Endothelial cell (in vitro differentiated cells): ENCODE measurements around the gene AIFM3. TPM values are rescaled to one million over a fixed set of nuclear protein-coding genes. Genes with fewer than 3 reads are reported as not detected.

ENCODE experiments used
- DNase-seq: peaks from one replicate; pipeline ENCODE4 v3.0.0; 2021; ENCODE audit warnings: low spot score
- H3K27ac Mint-ChIP-seq: one replicate; pipeline ENCODE4 v1.8.0; 2021; ENCODE audit warnings: mixed read lengths, inconsistent platforms; ENCODE audit not compliant: unreplicated experiment
- H3K27me3 Mint-ChIP-seq: one replicate; pipeline ENCODE4 v1.8.0; 2021; ENCODE audit warnings: mild to moderate bottlenecking, moderate library complexity, mixed read lengths, inconsistent platforms; ENCODE audit not compliant: unreplicated experiment
- H3K36me3 Mint-ChIP-seq: one replicate; pipeline ENCODE4 v1.8.0; 2021; ENCODE audit warnings: mild to moderate bottlenecking, low read depth, mixed read lengths, inconsistent platforms; ENCODE audit not compliant: unreplicated experiment
- H3K4me1 Mint-ChIP-seq: one replicate; pipeline ENCODE4 v1.8.0; 2021; ENCODE audit warnings: mild to moderate bottlenecking, mixed read lengths, inconsistent platforms; ENCODE audit not compliant: unreplicated experiment
- H3K4me3 Mint-ChIP-seq: one replicate; pipeline ENCODE4 v1.8.0; 2021; ENCODE audit warnings: mild to moderate bottlenecking, mixed read lengths, inconsistent platforms; ENCODE audit not compliant: unreplicated experiment
- H3K9me3 Mint-ChIP-seq: one replicate; pipeline ENCODE4 v1.8.0; 2021; ENCODE audit warnings: mixed read lengths, inconsistent platforms; ENCODE audit not compliant: unreplicated experiment
- total RNA-seq: library from RNA; stranded (reverse); fragmentation: NEBNext Ultra II Directional; extraction: Animal tissue kit (Norgen Biotek cat#: 25700); gene quantifications from one replicate; pipeline ENCODE4 v1.2.1, GENCODE V29; 2021; ENCODE audit not compliant: unreplicated experiment
- TF ChIP-seq, protein P1 (sequence below): fragments of 200-600 bp; sonication (generic); IDR thresholded peaks from one replicate; pipeline ENCODE4 v1.5.0; 2021; ENCODE audit warnings: antibody characterized with exemption; ENCODE audit not compliant: unreplicated experiment

AIFM3 gene
- total RNA-seq, 1 donor from 2014 or later = 0.15 TPM

DNA sequence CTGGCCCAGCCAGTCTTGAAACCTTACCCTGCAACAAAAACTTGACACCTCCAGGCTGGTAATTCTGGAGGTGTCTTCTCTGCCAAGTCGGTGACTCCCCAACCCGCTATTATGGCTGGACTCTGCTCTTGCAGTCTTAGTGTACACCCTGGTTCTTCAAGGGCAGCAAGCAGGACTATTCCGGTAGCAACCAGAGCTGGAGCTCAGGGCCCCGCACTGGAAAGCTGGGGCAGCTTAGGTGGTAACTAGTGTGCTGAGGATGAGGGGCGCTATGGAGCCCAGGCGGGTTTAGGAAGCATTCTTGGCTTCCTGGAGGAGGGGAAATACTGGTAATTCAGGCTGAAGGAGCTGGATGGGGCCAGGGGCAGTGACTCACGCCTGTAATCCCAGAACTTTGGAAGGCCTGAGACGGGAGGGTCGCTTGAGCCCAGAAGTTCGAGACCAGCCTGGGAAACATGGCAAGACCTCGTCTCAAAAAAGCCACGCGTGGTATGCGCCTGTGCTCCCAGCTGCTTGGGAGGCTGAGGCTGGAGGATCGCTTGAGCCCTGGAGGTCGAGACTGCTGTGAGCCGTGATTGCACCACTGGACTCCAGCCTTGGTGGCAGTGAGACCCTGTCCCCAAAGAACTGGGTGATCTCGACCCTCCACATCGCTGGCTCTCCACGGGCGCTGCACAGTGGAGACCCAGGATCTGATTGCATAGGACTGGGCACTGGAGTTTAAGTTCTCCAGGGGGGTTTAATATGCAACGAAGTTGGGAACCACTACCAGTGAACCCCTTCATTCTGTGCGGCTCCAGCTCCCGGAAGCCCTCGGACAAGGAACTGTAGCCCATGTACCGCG is 10.6 kb upstream of the AIFM3 start:
- Mint-ChIP-seq H3K4me3 (no peak overlapping the region), H3K9me3 (no peaks in the 10 kb centered on the region), H3K27ac (no peak overlapping the region), H3K27me3 (peaks cover 5% of the 10 kb centered on the region), H3K36me3 (no peaks in the 10 kb centered on the region), H3K4me1 (no peaks in the 10 kb centered on the region)
- TF ChIP-seq, protein P1, sequence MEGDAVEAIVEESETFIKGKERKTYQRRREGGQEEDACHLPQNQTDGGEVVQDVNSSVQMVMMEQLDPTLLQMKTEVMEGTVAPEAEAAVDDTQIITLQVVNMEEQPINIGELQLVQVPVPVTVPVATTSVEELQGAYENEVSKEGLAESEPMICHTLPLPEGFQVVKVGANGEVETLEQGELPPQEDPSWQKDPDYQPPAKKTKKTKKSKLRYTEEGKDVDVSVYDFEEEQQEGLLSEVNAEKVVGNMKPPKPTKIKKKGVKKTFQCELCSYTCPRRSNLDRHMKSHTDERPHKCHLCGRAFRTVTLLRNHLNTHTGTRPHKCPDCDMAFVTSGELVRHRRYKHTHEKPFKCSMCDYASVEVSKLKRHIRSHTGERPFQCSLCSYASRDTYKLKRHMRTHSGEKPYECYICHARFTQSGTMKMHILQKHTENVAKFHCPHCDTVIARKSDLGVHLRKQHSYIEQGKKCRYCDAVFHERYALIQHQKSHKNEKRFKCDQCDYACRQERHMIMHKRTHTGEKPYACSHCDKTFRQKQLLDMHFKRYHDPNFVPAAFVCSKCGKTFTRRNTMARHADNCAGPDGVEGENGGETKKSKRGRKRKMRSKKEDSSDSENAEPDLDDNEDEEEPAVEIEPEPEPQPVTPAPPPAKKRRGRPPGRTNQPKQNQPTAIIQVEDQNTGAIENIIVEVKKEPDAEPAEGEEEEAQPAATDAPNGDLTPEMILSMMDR = no peak
- DNase-seq = no peak

DNA sequence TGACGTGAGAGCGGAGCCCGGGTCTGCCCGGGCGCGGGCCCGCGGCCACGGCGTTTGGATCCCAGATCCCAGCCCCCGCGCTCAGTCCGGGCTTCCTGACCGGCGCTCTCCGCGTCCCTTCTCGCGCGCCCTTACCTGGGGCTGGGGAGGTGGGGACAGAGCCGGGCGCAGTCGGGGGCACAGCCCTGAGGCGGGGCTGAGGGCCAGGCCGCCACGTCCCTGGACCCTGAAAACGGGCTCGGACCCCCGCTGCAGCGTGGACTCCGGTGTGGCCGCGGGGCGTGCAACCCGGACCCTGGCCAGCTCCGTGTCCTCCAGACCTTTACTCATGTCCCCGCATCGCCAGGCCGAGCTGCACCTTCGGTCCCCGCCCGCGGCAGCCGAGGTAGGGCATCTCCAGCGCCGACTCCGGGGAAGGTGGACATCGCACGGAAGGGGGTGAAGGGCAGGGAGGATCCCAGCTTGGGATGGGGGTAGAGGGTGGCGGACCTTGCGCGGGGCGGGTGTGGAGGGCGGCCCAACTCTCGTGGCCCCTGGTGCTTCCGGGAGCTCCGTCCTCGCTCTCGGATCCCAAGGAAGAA is 9.9 kb upstream of the AIFM3 start:
- H3K36me3 Mint-ChIP-seq = no peaks in the 10 kb centered on the region
- peaks cover 5% of the 10 kb centered on the region for H3K27me3 Mint-ChIP-seq
- H3K27ac Mint-ChIP-seq = no peak overlapping the region

DNA sequence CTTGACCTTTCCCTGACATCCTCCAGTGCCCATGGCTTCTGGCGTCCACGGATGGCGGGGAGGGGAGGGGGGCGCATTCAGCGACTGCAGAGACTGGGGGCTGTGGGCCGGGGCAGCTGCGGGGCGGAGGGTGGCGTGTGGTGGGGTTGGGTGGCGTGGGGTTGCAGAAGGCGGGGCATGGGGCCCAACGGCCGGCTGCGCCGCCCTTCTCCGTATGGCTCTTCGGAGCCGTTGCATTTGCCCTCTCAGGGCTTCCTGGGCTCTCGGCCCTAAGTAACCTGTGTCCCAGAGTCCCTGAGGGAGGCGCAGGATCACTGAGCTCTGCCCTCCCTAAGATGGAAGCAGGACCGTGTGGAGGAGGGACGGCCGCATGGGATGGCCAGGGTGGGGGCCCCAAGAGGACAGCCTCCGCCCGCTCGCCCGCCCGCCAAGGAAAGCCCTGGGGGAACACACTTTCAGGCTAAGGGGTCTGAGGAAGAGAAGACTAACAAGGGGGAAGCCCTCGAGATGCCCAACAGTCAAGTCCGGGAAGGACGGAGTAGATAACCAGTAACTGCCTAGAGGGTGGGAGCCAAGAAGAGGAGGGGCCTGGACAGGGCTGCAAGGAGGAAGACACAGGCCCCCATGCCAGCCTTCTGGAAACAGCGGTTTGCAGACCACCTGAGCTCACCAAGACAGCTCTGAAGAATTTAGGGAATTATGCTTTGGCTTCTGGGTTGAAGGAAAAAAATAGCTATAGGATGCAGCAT is 9.2 kb upstream of the AIFM3 start:
- Mint-ChIP-seq H3K27me3 (peaks cover 5% of the 10 kb centered on the region), H3K27ac (no peak overlapping the region), H3K4me3 (no peak overlapping the region), H3K36me3 (no peaks in the 10 kb centered on the region), H3K4me1 (no peaks in the 10 kb centered on the region), H3K9me3 (no peaks in the 10 kb centered on the region)
- TF ChIP-seq, protein P1 = no peak
- no peak for DNase-seq

More for the DNA sequence above, 9.9 kb upstream of the AIFM3 start:
- no peaks in the 10 kb centered on the region for H3K9me3 Mint-ChIP-seq
- no peaks in the 10 kb centered on the region for H3K4me1 Mint-ChIP-seq
- no peak for DNase-seq
- H3K4me3 Mint-ChIP-seq = no peak overlapping the region
- TF ChIP-seq, protein P1 = no peak

DNA sequence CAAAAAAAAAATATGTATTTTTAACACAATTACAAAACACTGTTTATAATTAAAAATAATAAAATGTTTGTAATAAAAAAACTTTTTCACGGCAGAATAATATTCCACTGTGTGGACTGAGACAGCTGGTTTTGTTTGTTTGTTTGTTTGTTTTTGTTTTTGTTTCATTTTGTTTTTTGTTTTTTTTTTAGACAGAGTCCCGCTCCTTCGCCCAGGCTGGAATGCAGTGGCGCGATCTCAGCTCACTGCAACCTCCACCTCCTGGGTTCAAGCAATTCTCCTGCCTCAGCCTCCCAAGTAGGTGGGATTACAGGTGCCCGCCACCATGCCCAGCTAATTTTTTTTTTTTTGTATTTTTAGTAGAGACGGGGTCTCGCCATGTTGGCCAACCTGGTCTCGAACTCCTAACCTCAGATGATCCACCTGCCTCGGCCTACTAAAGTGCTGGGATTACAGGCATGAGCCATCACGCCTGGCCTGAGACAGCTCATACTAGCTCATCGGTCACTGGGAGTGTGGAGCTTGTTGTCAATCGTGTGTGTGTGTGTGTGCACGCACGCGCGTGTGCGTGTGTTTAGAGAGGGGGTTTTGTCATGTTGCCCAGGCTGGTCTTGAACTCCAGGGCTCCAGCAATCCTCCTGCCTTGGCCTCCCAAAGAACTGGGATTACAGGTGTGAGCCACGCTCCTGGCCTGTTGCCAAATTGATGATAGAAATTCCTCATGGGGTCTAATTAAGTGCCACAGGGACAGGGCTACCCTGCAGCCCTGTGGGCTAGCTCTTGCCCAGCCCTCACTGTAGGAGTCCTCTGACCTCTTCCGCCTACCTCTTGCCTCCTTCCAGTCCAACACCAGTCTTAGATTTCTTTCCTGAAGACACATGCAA is 7.2 kb upstream of the AIFM3 start:
- no peak overlapping the region for H3K27ac Mint-ChIP-seq
- H3K36me3 Mint-ChIP-seq = no peaks in the 10 kb centered on the region
- H3K9me3 Mint-ChIP-seq = no peaks in the 10 kb centered on the region
- TF ChIP-seq, protein P1 = no peak
- DNase-seq = no peak
- H3K4me3 Mint-ChIP-seq = no peak overlapping the region
- peaks cover 5% of the 10 kb centered on the region for H3K4me1 Mint-ChIP-seq
- peaks cover 16% of the 10 kb centered on the region for H3K27me3 Mint-ChIP-seq
